Measurements from ENCODE around the gene ATG9A.

DNA sequence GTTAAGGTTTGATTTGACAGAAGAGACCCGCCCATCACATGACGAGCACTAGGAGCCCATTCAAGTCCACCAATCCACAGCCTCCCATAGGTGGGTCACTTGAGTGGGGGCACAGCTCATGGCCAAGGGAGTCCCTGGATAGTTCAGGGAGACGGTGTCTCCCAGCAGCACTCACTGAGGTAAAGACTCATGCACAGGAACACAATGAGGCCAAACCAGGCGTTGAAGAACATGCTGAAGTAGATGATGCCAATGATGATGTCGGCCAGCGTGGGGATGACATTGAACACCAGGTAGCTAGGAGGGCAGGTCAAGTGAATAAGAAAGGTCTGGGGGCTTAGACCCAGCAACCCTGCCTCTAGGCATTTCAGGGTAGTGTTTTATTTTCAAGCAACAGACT is 14.7 kb downstream of the ATG9A start:
- TF ChIP-seq, protein P1, sequence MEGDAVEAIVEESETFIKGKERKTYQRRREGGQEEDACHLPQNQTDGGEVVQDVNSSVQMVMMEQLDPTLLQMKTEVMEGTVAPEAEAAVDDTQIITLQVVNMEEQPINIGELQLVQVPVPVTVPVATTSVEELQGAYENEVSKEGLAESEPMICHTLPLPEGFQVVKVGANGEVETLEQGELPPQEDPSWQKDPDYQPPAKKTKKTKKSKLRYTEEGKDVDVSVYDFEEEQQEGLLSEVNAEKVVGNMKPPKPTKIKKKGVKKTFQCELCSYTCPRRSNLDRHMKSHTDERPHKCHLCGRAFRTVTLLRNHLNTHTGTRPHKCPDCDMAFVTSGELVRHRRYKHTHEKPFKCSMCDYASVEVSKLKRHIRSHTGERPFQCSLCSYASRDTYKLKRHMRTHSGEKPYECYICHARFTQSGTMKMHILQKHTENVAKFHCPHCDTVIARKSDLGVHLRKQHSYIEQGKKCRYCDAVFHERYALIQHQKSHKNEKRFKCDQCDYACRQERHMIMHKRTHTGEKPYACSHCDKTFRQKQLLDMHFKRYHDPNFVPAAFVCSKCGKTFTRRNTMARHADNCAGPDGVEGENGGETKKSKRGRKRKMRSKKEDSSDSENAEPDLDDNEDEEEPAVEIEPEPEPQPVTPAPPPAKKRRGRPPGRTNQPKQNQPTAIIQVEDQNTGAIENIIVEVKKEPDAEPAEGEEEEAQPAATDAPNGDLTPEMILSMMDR (IDR thresholded peaks at IDR 0.05; ENCODE audit: low read depth, low read length) = no peak
- no peak for TF ChIP-seq MYC (IDR thresholded peaks at IDR 0.05; ENCODE audit: low read depth, low read length)
